HG03469 (cell line): Measurements from ENCODE around the gene IFRD1.

ENCODE experiments used
- ATAC-seq: cut with Tn5 transposase; IDR thresholded peaks from one replicate; pipeline ENCODE4 v1.9.1; 2021; ENCODE audit warnings: mild to moderate bottlenecking, moderate library complexity, moderate number of reproducible peaks; ENCODE audit not compliant: unreplicated experiment

IFRD1 gene, protein sequence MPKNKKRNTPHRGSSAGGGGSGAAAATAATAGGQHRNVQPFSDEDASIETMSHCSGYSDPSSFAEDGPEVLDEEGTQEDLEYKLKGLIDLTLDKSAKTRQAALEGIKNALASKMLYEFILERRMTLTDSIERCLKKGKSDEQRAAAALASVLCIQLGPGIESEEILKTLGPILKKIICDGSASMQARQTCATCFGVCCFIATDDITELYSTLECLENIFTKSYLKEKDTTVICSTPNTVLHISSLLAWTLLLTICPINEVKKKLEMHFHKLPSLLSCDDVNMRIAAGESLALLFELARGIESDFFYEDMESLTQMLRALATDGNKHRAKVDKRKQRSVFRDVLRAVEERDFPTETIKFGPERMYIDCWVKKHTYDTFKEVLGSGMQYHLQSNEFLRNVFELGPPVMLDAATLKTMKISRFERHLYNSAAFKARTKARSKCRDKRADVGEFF

DNA sequence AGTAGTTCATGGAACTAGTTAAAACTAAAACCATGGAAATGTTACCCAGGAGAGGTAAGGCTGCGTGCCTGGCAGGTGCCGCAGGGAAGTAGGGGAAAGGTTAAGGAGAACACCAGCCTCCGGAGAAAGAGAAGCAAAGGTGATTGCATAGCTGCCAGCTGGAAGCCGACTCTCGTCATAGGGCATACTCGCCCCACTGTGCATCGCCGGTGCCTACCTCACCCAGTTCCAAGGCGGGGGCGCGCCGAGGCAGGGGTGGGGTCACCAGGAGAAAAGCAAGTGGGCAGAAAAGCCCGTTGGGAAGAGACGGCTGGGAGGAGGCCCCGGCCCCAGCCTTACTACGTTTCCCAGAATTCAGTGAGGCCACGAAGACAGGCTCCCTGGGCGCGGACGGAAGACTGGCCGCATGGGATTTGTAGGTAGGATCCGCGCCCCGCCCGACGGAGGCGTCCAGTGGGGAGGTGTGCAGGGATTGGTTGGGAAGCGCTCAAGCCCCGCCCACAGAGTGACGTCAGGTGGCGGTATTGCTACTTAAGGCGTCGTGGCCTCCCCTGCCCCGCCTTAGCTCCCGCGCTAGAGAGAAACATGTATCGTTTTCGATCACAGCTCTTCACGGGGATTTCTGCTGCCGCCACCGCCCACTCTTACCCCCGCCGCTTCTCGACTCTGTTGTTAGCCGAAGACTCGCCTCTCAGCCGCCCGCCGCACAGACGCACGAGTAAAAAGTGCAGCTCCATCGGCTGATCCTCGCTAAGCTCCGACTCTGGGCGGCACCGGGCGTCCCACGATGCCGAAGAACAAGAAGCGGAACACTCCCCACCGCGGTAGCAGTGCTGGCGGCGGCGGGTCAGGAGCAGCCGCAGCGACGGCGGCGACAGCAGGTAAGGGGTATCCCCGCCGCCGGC is at the start of gene IFRD1:
TSS of gene IFRD1 (plus strand) at position 559 of the 905 bp plus-strand sequence. CDS start at position 788, 229 bp downstream.
- peak; percentile 65 for ATAC-seq

DNA sequence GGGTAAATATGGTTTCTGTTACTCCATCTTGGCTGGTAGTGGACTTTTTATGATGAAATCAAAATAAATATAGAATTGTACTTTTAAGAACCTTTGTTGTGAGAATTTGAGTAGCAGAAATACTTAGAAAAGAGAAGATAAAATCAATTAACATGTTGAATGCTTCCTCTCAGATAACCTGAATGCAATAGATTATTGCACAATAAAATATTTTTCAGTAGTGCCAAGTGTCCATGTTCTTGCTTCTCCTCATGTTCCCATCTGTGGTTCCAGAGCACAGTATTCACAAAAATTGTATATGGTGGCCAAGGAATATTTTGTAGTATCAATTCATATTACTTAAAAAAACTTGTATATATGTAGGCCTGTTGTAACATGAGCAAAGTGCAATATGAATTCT is 45.9 kb upstream of the IFRD1 start:
- ATAC-seq, result no peak

DNA sequence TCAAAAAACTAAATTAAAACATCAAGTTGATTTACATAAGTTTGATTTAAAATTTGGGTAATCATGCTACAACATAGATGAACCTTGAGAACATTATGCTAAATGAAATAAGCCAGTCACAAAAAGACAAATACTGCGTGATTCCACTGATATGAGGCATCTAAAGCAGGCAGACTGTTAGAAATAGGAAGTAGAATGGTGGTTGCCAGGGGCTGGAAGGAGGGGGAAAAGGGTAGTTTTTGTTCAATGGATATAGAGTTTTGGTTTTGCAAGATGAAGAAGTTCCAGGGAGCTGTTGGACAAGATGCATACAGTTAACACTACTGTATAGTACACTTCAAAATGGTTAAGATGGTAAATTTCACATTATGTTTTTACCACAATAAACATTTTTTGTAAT is 45.0 kb upstream of the IFRD1 start:
- no peak for ATAC-seq

DNA sequence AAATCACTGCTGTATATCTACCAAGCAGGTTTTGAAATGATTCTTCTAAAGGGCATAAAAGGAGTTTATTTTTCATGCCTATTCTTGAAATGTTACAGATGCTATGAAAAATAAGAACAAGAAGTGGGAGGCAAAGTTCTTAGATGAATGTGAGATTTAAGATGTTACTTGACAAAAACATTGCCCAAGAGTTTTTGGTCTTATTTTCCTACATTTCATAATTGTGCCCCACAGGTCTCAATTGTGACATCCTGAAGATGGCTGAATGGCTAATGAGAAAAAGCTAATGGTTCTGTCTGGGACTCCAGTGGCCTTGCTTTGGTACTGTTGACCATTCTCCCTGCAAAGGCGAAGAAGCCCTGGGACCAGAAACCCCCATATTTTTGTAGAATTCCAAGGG is 43.0 kb upstream of the IFRD1 start:
- ATAC-seq, result no peak

DNA sequence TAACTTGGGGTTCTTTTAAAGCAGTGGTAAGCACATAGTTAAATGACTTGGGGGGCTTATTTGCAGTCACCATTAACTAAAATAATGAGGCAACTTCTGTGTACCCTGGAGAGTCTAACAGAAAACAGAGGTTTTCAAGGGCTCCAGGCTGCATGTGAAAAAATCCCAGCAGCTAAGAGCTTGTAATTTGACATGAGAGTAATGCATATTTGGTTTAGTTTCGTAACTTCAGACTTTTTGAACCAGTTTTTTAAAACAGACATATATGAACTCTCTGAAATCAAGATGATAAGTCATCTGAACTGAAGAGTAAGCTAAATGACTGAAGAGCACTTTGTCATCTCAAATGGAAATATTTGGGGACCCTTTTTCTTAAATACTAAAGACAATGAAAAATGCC is 40.2 kb upstream of the IFRD1 start:
- ATAC-seq, result no peak

DNA sequence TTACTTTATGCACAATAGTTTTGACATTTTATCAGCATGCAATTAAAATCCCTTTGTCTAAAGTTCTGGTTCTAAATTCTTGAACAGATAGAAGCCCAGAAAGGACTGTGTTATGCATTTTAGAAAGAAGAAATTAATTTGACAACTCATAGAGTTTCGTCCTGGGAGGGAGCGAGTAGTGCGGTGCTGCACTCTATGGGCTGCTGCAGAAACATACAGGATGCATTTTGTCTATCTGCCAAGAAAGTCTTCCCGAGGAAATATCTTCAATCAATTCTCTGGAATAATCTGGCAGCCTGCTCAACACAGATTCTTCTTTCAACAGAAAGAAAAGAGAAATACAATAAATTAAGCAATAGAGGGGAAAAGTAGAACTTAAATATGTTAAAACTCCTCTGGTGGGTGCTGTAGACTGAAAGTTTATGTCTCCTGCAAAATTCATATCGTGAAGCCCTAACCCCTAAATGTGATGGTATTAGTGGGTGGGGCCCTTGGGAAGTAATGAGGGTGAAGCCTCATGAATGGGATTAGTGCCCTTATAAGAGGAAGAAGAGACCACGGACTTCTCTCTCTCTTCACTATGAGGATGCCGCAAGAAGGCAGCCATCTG is 39.0 kb upstream of the IFRD1 start:
- ATAC-seq, result no peak

DNA sequence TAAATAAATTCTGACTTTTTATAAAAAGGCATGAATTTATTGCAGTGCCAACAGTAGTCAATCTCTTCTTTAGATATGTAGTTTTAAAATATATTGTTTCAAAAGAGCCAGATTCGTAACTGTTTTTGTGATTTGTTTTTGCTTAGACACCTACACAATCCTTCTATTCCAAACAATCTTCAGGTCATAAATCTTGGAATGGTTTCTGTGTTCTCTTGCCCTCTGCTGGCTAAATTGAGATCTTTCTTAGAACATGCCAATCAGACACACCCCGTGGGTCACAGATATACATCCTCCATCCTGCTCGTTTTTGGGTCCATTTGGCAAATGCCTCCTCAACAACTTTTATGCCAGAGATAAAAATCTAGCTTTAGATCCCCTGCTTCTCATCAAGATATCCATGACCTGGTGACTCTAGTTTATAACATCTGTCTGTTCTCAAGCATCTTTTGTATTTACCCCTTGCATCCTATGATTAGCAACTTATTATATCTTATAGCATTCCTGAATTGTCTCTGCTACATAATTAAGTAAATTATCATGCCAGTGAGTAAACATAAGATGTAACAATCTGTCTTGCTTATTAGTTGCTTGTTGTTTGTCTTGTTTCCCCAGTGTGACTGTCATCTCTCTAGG is 35.3 kb upstream of the IFRD1 start:
- ATAC-seq, result no peak

DNA sequence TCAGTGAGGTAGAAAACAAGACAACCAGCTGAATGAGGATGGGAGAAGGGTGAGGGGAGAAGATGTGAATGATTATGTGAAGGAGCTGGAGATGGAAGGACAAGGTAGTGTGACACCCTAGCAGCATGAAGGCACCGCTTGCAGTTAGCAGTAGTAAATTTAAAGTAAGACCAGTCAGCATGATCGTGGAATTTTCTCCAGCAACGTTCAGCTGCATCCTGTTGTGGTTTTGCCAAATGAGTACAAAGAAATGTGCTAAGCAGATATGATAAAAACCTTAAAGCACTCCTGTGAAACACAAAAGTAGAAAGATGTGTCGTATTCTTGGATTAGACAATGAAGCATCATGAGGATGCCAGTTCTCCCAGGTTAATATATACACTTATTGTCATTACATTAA is 34.1 kb upstream of the IFRD1 start:
- no peak for ATAC-seq

DNA sequence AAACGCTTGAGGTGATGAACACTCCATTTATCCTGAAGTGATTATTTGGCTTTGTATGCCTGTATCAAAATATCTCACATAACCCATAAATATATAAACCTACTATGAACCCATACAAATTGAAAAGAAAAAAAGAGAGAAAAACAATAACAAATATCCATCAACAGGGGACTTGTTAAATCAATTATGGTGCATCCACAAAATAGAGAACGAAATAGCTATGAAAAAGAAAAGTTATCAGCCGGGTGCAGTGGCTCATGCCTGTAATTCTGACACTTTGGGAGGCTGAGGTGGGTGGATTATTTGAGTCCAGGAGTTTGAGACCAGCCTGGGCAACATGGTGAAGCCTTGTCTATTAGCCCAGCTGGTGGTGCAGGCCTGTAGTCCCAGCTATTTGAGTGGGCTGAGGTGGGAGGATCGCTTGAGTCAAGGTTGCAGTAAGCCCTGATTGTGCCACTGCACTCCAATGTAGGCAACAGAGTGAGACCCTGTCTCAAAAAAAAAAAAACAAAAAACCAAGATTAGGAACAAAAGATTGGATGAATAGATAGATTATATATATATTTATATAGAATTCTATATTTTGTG is 30.6 kb upstream of the IFRD1 start:
- no peak for ATAC-seq

DNA sequence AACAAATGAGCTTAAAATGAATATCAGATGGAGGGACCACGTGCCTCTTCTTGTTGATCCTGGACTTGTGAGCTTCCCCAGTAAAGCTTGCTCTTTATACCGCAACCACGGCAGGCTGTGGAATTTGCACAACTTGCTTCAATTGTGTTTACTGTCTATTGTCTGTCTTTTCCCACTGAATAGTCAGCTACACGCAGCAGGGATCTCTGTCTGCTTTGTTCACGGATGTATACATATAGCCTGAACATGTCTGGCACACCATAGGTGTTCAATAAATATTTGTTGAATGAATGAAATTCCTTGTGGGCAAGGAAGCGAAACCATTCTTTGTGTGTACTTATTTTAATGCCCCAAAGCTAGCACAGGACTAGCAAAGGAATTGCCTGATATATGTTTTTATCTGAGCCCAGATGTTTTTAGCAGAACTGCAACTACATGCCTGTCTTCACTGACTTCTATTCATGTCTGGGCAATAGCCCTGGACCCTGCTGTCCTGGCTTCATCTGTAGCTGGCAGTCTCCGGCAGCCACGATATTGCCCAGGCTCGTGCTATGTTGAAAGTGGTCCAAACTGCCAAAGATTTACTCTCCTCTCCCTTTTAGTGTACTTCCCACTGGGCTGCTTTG is 29.9 kb upstream of the IFRD1 start:
- no peak for ATAC-seq

DNA sequence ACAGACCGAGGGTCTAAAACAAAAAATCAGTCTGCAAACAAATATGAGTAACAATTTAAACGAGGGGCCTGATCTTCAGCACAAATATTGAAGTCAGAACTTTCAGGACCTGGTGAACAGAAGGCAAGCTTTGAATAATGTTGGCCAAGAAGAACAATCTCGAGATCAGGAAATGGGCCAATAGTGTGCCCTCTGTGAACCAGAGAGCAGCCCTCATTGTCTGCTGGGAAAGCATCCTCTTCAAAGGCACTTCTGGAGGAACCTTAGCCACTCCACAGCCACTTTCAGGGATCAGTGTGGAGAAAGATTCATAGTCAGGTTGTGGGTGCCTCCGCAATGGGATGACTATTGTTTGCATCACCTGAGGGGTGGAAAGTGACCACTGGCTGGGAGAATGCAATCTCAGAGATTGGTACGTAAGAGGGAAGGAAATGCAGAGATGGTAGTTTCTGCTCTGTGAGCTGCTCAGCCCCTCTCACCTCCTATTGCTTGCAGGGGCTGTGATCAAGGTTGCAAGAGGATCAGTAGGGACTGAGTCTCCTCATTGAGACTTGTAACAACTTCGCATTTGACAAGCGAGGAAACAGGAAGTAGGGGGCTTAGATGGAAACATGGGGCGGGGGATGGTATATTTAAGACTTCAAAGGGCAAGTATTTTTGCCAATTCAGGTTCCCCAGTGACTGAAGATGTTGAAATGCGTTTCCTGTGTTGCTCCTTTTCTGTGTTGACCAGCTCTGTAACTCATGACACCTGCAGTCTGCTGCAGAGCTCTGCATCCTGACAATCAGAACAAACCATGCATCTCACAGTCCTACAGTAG is 28.4 kb upstream of the IFRD1 start:
- ATAC-seq, result peak; percentile 52

DNA sequence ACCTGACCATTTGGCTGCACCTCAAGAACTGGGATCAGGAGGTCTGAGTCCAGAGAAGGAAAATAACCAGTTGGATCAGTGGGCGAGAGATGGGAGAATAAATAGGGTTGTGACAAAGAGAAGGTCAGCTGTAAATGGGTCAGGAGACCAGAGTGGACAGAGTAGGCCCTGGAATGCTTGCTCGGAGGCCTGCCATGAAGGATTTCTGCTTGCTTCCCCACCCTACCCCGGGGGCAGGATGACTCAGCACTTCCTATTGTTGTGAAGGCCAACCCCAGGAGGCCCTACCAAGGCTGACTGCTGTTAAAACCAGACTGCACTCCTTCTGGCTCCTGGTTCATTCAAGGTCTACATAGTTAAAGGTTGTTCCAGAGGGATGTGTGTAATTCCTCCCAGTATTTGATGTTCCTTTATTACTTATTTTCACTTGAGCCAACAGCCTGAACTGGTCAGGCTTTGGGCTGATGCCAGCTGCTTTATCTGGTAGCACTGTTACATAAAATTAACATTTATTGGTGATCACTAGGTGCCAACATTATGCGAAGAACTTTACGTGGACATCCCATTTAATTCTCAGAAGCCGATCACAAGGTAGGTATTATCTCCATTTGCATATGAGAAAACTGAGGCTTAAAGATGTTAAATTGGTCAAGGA is 27.3 kb upstream of the IFRD1 start:
- peak; percentile 72 for ATAC-seq

DNA sequence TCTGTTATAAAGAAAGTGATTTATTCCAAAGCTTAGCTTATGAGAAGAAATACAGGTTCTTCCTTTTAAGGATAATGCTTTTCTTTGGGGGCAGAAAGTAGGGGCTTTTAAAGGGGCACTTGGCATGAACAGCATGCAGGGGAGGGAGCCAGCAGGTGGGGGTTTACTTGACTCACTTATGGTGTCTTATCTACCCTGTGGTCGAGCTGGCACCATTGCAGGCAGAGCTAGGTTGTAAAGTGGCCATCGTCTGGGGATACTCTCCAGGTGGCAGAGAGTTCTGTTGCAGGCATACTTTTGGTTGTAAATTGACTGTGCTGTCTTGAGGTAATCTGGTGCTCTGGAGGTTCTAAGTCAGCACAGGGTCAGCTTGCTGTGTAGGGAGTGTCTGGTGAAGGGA is 26.3 kb upstream of the IFRD1 start:
- no peak for ATAC-seq

DNA sequence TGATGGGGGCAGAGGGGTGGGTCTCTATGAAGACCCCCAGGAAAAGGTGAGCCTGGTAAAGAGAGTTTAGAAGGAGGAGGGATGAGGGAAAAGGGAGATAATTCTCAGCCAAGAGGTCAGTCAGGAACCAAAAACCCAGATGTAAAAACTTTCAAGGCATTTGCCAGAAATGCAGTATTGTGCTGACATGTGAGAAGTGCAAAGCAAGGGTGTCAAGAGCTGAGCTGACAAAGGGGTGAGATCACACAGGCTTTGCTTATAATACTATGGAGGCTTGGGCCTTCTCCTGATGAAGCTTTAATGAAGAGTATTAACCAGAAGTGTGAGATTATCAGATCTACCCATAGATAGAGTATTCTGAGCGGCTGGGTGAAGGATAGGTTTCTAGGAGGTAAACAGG is 22.3 kb upstream of the IFRD1 start:
- ATAC-seq, result no peak

DNA sequence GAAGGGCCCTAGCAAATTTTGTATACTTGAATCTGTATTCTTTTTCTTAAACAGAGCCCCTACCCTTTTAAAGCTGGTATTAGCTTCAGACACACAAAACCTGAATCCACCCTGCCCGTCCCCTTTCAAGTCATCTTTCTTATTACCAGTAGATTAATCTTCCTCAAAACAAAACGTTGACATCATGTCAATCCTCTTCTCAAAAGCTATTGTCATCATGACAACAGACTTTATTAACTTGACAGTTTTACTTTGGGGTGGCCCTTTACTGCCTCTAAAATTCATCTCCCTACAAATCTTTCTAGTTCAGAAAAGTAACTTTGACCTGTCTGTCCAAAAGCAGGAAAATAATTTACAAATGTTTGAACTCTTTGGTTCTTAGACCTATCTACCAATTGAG is 21.5 kb upstream of the IFRD1 start:
- no peak for ATAC-seq

DNA sequence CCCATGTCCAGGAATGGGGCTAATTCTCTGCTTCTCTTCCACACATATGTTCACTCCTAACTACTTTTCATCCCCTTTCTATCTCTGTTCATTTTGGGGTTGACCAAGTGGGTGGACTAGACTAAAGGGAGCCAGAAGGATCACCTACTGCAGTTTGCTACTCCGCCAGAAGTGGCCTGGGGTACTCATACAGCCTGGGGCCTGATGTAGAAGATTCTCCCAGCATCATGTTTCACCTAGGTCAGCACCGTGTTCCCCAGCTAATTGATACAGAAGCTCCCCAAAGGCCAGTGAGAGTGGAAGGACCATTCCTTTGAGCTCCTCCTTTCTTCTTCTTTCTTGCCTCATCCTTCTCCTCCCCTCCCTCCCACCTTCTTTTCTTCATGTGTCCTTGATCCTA is 19.6 kb upstream of the IFRD1 start:
- no peak for ATAC-seq

DNA sequence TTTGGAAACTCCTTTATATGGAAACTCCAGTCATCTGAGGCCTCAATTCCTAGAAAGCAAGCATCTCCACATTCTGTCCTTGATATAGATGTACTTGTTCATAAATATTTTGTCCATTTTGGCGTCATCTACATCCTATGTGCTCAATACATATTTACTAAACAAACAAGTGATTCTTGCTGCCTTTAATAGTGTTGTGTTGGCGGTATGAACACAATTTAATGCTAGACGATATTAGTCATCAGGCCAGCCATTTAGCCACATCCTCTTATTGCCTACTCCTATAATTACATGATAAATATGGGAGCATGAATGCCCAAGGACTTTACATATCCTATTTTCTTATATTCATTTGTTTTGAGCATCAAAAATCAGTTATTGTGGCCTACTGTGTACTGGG is 18.5 kb upstream of the IFRD1 start:
- no peak for ATAC-seq

DNA sequence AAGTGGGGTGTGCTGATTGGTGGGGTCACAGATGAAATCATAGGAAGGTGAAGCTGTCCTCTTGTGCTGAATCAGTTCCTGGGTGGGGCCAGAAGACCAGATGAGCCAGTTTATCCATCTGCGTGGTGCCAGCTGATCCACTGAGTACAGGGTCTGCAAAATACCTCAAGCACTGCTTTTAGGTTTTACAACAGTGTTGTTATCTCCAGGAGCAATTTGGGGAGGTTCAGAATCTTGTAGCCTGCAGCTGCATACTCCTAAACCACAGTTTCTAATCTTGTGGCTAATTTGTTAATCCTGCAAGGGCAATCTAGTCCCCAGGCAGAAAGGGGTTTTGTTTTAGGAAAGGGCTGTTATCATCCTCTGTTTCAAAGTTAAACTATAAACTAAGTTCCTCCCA is 17.0 kb upstream of the IFRD1 start:
- no peak for ATAC-seq

DNA sequence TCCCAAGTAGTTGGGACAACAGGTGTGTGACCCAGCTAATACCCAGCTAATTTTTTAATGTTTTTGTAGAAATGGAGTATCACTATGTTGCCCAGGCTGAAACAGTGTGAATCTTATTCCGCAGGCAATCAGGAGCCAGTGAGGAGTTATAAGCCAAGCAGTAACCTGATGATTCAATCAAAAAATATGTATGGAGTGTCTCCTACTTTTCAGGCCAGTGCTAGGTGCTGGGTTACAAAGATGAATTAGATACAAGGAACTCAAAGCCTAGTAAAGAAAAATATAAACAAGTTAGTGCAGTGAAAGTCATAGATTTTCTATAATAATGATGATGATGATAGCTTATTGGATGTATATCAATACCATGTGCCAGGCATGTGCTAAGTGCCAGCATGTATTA is 13.2 kb upstream of the IFRD1 start:
- ATAC-seq, result no peak
